ENCODE data around the gene CD247. TPM values are rescaled to one million over a fixed set of nuclear protein-coding genes. Genes with fewer than 3 reads are reported as not detected.
A peak's percentile ranks its signal among the peaks of the same experiment; 100 is the strongest.

CD247 gene
- total and polyA plus RNA-seq, 9 of the 15 experiments (the other 6 are each of a cell fraction or from before 2014, with no cell fraction given): 0.08 to 0.42 (median 0.28) TPM; not detected in 5

GRCh38 chr1:167447521-167448136 is 70.7 kb downstream of the CD247 start (continued):
- TF ChIP-seq, protein P1, sequence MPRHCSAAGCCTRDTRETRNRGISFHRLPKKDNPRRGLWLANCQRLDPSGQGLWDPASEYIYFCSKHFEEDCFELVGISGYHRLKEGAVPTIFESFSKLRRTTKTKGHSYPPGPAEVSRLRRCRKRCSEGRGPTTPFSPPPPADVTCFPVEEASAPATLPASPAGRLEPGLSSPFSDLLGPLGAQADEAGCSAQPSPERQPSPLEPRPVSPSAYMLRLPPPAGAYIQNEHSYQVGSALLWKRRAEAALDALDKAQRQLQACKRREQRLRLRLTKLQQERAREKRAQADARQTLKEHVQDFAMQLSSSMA (CRISPR knock-in tag; IDR thresholded peaks at IDR 0.05): no peak
- no peak for TF ChIP-seq RUNX1 (IDR thresholded peaks at IDR 0.05; ENCODE audit: low read depth)
- TF ChIP-seq POU5F1 (IDR thresholded peaks at IDR 0.05; ENCODE audit: borderline replicate concordance, low read depth, low read length, partially characterized antibody): no peak
- TF ChIP-seq ZNF668 (CRISPR knock-in tag; IDR thresholded peaks at IDR 0.05): no peak
- no peak for TF ChIP-seq FOXJ3 (CRISPR knock-in tag; IDR thresholded peaks at IDR 0.05)
- no peak for TF ChIP-seq NR0B1 (IDR thresholded peaks at IDR 0.05; ENCODE audit: partially characterized antibody)
- TF ChIP-seq SRF (CRISPR knock-in tag; IDR thresholded peaks at IDR 0.05): no peak; a peak in 1 of 4 replicates
- TF ChIP-seq PHF21A (IDR thresholded peaks at IDR 0.05; ENCODE audit: borderline replicate concordance, low read depth): no peak
- no peak for TF ChIP-seq RBBP5 (IDR thresholded peaks at IDR 0.05; ENCODE audit: borderline replicate concordance, insufficient read depth, low read length, poor library complexity, severe bottlenecking)
- TF ChIP-seq ATF3 (IDR thresholded peaks at IDR 0.05): peak; percentile 82
- TF ChIP-seq ATF3 (CRISPR knock-in tag; conservative IDR thresholded peaks at IDR 0.05): no peak
- TF ChIP-seq NFYB (IDR thresholded peaks at IDR 0.05; ENCODE audit: extremely low read depth, insufficient read length): no peak
- TF ChIP-seq DNMT1 (IDR thresholded peaks at IDR 0.05): no peak
- no peak for TF ChIP-seq E2F4 (CRISPR knock-in tag; IDR thresholded peaks at IDR 0.05; ENCODE audit: low read depth)
- TF ChIP-seq ZNF77 (CRISPR knock-in tag; IDR thresholded peaks at IDR 0.05): no peak
- TF ChIP-seq HIVEP1 (CRISPR knock-in tag; IDR thresholded peaks at IDR 0.05): no peak
- no peak for TF ChIP-seq FOXM1 (IDR thresholded peaks at IDR 0.05; ENCODE audit: low read depth)
- TF ChIP-seq FOXM1 (CRISPR knock-in tag; IDR thresholded peaks at IDR 0.05; ENCODE audit: low read depth): no peak
- no peak for TF ChIP-seq ILF3 (IDR thresholded peaks at IDR 0.05; ENCODE audit: borderline replicate concordance)
- no peak for TF ChIP-seq FIP1L1 (IDR thresholded peaks at IDR 0.05; ENCODE audit: low read depth, low read length, poor library complexity, severe bottlenecking)
- no peak for TF ChIP-seq RBM39 (optimal IDR thresholded peaks at IDR 0.05; ENCODE audit: low read depth, low read length)
- TF ChIP-seq ZNF143 (CRISPR knock-in tag; IDR thresholded peaks at IDR 0.05): no peak
- peak; percentile 49 to 58; a peak in 2 of 4 replicates for TF ChIP-seq FOXK2 (conservative IDR thresholded peaks at IDR 0.05 in 1 of 2, IDR thresholded peaks at IDR 0.05 in 1 of 2; ENCODE audit: low read depth in 2 of 2)
- TF ChIP-seq CHCHD3 (CRISPR knock-in tag; IDR thresholded peaks at IDR 0.05): no peak
- TF ChIP-seq ZFP1 (CRISPR knock-in tag; IDR thresholded peaks at IDR 0.05): no peak
- TF ChIP-seq RBM17 (IDR thresholded peaks at IDR 0.05; ENCODE audit: borderline replicate concordance, low read depth, low read length): no peak
- TF ChIP-seq ZNF146 (CRISPR knock-in tag; IDR thresholded peaks at IDR 0.05; ENCODE audit: unreplicated experiment): no peak
